Heart left ventricle (tissue), 13 donors: ENCODE results near the gene KRT81.

Source experiments
- CTCF ChIP-seq, 12 donors: fragments of 200-600 bp; sonication (generic) in 4 of 12; IDR thresholded peaks; one replicate each; pipeline versions ENCODE4 v1.5.0 to v1.8.0; 2018 to 2022; ENCODE audit warnings: antibody characterized with exemption in 12 of 12, mild to moderate bottlenecking in 5 of 12
- POLR2A ChIP-seq, 2 donors: fragments of 450-650 bp; IDR thresholded peaks; one replicate each; pipeline ENCODE4 v1.6.1; 2017; ENCODE audit warnings: antibody characterized with exemption in 2 of 2, mild to moderate bottlenecking in 2 of 2, moderate library complexity in 2 of 2
- donor health status: ischemic (EF 13 %, LVEDD 7.1; RV severe dilation, severe dysfunction).
- donor health status: DM: no; HTN: yes; CAD: no.
- donor health status: DM: no; HTN: no; CAD: no.
- donor health status: ischemic (EF 25% LVEDD 6.9; RV normal size, moderate dysfunction).
- donor health status: ischemic (EF 25% LVEDD 5.7; RV mildly dilated, moderate dysfunction).
- donor health status: ischemic (EF 35%, LVEDD 5.7; RV mildly dilated, moderate dysfunction).
- donor health status: nonischemic (EF 11% LVEDD 7.7; RV severe dilation, severe dysfunction).
- donor health status: DM: yes; HTN: yes; CAD: no.
- donor health status: PGD.
- donor health status: ischemic (EF 29% LVEDD 5.4; RV normal size, mild dysfunction).
- donor health status: nonischemic (EF 23%, LVEDD 6.1; RV moderate dilation, normal function).

GRCh38 chr12:52335598-52336262, 44.4 kb upstream of the KRT81 start:
- no peak for TF ChIP-seq CTCF (IDR thresholded peaks at IDR 0.05)
- TF ChIP-seq POLR2A (IDR thresholded peaks at IDR 0.05) = no peak
